Ecto neural progenitor cell (in vitro differentiated cells): ENCODE measurements around the gene HNF1B.

Experiments used
- DNase-seq: peaks from one replicate; pipeline ENCODE4 v3.0.0-alpha.2; 2018; ENCODE audit warnings: low spot score

Gene HNF1B

DNA sequence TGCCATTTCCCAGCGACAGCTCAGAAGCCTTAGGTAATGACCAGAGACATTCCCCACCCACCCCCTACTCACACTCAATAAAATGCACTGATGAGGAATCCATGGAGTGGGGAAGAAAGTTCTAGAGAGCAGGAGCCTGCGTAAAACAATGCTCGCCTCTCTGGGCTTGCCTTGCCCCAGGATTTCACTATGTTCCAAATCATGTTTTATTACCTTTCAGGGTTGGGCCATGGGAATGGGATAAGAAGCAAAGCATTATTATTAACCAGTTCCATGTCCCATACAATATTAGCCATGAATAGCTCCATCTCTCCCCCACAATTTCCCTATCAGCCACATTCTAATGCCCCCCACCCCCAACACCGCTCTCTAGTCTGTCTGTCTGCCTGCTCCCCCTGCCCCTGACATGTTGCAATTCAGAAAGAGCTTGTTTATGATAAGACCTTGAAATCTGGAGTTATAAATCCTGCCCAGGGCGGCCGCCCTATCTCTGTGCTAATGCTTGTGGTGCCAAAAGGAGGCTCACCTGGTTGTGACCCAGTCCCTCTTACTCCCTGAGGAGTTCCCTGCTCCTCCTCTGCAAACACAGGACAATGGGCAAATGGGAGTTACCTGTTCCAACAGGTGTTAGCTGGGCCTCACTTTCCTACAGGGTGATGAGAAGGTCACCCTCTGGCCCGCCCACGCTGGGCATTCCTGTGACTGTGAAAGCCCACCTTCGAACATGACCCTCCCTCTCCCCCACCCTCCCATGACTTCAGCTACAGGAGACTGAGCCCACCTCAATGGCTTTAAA is 73.6 kb downstream of the HNF1B start:
- no peak for DNase-seq

DNA sequence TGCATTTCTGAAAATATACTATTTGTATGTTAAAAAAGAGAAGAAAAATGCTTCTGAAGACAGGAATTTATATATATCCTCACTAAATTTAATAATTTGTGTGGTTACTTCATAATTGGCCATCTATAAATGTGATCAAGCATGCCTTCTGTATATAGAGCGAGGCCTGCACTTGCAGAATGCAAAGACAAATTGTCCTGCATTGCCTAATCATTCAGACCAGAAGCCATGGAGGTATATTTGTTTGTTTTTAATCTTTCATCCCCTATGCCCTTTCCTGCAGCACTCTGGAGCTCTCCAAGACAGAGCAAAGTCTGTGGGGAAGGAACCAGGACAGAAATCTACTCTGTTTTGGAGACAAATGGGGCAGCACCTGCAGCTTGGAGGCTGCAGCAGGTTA is 77.8 kb downstream of the HNF1B start:
- no peak for DNase-seq

DNA sequence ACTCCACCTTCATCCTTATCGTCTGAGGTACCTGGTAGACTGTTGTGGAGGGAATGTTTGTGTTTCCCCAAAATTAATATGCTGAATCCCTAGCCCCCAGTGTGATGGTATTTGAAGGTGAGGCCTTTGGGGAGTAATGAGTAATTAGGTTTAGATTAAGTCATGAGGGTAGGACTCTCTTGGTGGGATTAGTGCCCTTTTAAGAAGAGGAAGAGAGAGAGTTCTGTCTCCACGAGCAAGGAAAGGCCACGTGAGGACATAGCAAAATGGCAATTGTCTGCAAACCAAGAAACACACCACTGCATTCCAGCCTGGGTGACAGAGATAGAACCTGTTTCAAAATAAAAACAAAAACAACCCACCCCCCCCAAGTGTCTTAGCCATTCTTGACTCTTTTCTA is 80.6 kb downstream of the HNF1B start:
- DNase-seq, result no peak

DNA sequence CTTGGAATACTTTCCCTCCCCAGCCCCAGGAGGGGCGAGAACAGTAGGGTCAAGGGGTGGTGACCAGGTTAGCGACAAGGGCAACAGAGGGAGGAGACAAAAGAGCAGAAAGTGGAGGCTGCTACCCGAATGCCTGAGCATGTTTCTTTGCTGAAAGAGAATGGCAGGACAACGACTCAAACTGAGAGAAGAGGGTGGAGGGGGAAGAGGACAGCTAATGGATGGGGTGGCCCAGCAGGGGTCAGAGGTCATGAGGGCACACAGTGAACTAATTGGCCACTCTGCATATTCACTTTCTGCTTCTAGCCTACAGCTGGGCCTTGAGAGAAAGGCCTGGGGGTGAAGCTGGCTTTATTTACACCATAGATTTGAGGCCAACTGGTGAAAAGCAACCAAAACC is 82.5 kb downstream of the HNF1B start:
- no peak for DNase-seq

DNA sequence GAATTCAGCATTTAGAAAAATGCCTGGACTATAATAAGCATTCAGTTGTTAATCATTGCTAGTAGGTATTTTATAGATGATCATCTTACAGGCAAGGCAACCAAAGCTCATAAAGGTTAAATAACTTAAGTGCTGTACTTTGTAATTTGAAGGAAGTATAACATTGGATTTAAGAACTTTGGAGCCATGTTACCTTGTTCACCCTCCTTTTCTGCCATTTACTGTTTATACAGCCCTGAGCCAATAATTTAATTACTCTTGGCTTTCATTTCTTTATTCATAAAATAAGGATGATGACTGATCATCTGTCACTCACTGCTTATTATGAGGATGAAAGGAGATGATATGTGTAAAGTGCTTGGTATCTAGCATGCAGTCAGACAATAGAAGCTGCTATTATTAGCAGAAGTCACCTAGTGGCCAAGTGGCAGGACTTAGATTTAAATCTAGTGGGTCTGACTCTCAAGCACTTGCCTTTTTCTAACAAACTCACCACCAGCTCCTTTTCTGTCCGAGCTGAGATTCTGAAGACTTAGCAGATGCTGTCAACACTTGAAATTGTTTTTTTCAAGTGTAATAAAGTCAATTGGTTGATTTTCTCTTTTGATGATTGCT is 83.4 kb downstream of the HNF1B start:
- no peak for DNase-seq

DNA sequence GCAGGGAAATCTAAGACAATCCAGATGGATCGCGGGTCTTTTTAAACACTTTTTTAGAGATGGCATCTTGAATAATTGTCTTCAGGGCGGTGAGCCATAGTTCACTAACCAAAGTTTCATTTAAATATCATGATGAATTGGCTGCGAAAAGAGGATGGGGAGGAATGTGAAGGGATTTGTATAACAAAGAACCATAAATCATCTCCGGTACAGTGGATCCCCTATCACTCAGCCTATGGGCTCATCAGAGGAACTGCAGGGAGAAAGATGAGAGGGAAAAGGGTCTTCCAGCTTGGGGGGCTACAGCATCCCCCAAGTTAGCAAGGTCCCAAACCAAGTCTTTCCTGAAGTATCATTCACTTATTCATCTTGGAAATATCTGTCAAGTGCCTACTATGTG is 84.9 kb downstream of the HNF1B start:
- no peak for DNase-seq

DNA sequence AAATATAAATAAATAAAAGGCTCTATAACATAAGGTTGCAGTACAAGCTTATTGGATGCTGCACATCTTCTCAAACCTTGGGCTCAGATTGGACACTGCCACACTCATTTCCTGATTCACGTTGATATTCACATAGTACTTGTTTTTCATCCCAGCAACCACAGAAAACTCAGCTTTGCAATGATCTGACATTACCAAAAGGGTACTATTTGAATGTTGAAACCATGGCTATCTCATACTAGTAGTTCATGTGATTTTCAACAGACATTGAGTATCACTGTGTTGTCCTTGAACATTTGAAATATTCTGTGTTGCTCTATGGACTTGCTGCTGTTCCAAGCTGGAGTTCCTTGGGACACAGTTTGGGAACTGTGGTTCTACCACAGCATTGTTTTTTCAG is 87.7 kb downstream of the HNF1B start:
- no peak for DNase-seq

DNA sequence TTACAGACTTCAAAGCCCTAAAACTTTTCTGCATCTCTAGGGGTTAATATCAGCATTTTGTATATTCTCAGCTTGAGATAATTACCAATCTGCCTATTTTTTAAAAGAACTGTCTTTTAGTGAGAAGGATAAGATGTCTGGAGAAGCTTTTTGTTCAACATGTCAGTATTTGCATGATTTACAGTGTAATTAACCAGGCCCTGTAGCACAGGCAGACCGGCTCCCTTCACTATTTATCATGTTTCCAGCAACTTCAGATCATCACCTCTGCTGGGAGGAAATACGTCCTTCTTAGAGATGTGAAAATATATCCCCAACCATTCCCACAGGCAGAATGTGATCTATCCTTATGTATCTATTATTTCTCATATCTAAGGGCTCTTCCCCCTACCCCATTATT is 93.0 kb downstream of the HNF1B start:
- no peak for DNase-seq

DNA sequence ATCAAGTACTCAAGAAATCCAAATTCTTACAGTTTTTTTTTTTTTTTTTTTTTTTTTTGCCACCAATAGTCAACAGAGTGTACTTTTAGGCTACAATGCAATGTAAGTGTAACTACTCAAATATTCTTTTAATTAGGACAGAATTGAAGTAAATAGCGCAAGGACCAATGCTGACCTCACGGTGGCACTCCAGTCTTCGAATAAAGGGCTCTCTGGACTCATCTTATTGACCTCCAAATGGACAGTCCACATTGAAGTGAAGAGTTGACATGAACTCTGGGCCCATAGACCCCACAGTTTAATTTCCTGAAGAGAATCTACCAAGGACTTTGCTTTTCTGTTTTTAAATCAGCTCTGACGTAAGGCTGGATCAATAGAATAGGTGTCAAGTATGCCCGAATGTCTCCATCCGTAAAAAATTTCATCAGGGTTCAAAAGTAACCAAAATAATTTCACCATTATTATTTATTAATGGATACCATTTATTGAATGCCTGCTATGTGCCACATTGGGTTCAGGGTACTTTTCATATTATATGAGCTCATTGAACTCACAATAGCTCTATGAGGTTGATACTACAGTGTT is 94.3 kb downstream of the HNF1B start:
- peak; percentile 62 for DNase-seq

DNA sequence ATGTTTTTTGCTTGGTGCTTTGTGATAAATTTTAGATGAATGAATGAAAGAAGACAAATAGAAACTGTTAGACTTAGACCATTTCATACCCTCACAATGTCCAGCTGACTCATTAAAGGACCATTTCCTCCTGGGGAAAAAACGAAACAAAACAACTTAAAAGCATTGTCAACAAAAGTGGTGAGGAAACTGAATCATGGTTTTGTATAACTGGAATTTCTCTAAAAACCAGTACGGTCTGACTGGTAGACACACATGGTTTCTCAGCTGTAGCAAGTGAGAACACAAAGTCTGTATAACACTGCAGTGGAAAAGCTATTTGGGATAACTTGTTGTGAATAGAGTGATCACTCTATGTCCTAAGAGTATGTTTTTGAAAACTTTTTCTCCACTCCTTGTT is 96.3 kb downstream of the HNF1B start:
- DNase-seq, result no peak

DNA sequence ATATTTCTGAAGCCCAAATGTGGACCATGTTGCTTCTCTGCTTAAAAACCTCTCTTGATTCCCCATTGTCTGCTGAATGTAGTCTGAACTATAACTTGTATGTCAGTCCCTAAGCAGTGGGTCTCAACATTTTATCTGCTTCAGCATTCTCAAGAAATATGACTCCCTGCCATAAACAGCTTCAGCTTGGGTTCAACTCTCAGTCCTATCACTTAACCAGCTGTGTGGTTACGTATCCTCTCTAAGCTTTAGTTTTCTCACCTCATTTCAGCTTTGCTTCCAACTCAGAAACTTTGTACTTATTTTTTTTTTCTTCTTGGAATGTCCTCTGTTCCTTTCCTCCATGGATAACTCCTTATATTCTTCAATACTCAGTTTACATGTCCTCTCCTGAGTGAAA is 97.0 kb downstream of the HNF1B start:
- DNase-seq, result no peak

DNA sequence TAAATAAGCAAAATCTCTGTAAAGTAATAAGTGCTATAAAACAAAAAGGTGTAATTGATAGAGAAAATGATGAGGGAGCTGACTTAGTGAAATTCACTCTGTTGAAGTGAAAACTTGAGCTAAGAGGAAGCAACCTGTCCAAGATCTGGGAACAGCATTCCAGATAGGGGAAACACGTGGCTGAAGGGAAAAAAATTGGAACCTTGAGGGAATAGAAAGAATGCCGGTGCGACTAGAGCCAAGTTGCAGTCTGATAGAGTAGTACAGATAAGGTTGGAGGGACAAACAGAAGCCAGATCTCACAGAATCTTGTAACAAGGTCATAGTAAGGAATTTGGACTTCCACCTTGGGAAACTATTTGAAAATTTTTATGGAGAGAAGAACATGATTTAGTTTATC is 101.0 kb downstream of the HNF1B start:
- DNase-seq, result no peak

DNA sequence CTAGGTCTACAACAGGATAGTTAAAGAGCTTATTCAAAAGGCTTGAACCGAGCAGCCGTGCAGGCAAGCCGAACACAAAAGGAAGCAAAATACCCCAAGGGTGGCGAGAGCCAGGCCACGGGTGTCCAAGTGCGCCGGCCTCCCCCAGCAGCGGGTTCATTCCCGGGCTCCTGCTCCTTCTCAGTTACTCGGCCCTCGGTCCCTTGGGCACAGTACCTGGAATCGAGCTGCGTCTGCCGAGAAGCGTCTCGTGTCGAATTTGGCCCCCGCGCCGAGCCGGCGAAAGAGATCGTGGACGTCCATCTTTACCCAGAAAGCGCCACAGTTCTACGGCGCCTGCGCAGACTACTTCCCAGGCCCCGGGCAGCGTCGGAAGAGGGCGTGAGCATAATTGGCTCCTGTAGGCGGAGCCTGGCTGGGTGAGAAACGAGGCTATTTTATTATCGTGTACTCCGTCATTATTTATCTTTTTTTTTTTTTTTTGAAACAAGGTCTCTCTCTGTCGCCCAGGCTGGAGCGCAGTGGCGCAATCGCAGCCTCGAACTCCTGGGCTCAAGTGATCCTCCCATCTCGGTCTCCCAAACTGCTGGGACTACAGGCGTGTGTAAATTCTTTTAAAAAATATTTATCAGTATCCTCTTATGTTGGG is 101.6 kb downstream of the HNF1B start, which contains the start of gene DDX52:
Gene DDX52 (minus strand): TSS at position 329 of the 649 bp plus-strand sequence. CDS start 26 bp downstream, at position 303.
- DNase-seq, result peak; percentile 93

DNA sequence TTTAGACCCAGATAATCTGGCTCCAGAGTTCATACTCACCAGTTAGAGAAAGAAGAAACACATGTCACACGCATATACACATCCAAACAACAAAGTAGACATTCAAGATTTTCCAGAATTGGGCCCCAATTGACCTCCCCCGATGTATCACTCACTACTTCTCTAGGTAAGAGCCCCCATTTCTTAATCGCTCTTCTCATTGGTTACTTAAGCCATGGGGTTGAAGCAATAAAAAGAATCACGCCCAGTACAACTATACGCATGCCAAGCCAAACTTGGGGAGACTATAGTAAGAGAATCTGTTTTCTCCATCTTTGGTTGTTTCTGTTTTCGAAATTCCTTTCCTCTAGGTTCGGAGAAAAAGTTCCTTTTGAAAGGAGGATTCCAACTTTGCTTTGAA is 102.2 kb downstream of the HNF1B start:
- no peak for DNase-seq

DNA sequence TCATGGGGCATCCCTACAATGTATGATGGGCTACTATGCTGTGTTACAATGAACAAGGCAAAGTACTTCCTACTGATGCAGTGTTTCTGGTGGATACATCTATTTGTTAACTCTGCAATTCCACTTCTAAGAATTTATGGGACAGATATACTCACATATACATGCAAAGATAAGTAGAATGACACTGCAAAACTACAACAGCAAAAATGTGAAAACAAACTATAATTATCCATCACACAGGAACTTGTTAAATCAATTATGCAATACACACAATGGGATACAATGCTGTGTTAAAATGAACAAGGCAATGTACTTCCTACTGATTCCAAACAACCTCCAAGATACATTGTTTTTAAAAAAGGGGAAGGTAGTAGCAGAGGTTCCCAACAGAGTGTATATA is 104.8 kb downstream of the HNF1B start:
- DNase-seq, result no peak

DNA sequence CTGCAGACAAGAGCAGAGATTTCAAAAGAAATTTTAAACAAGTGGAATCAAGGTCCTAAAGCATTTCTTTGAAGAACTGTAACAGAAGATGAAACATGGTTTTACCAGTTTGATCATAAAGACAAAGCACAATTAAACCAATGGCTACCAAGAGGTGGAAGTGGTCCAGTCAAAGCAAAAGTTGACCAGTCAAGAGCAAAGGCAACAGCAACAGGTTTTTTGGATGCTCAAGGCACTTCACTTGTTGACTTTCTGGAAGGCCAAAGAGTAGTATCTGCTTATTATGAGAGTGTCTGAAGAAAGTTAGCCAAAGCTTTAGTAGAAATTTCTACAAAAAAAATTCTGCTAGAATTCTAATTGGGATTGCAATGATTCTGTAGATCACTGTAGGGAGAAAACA is 106.9 kb downstream of the HNF1B start:
- DNase-seq, result no peak
